NCI-H510A (cell line): ENCODE data around the gene DLX1.
"Not testable (repeated sequence)": the region's sequence is repeated elsewhere in the genome, so short reads cannot be mapped to it uniquely, and the experiment has no call there.

ENCODE experiments used
- DNase-seq: peaks from one replicate; lab custom pipeline; 2025; lab: John Stamatoyannopoulos, UW

The DLX1 gene

GRCh38 chr2:172114579-172114978, 29.3 kb downstream of the DLX1 start:
- no peak for DNase-seq

DNA sequence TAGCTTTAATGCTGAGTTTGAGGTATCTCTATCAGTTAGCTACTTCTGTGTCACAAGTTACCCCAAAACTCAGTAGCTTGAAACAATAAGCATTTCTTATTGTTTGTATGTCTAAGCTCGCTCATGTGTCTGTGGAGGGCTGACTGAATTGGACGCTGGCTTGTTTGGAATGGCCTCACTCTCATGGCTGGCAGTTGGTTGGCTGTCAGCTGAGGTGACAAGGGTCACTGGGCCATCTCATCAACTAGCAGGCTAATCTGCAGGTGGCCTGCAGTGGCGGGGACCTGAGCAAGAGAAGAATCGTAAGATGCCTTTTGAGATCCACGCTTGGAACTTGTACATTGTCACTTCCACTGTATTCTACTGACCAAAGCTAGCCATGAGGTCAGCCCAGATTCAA, 30.8 kb downstream of the DLX1 start:
- DNase-seq: no peak

GRCh38 chr2:172119089-172119488, 33.8 kb downstream of the DLX1 start:
- no peak for DNase-seq

- DNase-seq: no peak
These were observed 34.8 kb downstream of the DLX1 start for GRCh38 chr2:172120118-172120517.

- no peak for DNase-seq
These were observed 43.2 kb downstream of the DLX1 start for GRCh38 chr2:172128484-172128883.

- DNase-seq: no peak
These were observed 44.1 kb downstream of the DLX1 start for GRCh38 chr2:172129404-172129803.

GRCh38 chr2:172131713-172132555, 46.6 kb downstream of the DLX1 start:
- DNase-seq: no peak

DNA sequence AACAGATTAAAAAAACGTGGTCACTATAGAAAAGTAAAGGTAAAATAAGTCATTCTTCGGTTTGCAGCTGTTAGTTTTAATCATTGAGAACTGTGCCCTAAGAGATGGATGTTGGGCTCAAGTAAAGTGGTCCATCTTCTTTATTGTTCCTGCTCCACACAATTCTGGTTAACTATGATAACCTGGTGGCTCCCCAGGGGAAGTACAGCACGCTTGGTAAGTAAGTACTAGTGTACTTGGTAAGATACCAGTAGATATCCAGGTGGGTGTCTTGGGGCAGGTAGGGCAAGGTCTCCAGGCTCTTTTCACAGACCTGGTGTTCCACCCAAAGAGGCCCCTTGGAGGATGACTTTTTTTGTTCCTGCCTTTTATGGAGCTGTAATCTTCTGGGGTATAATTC, 49.0 kb downstream of the DLX1 start:
- DNase-seq: no peak

GRCh38 chr2:172135446-172135845, 50.1 kb downstream of the DLX1 start:
- DNase-seq: no peak

DNA sequence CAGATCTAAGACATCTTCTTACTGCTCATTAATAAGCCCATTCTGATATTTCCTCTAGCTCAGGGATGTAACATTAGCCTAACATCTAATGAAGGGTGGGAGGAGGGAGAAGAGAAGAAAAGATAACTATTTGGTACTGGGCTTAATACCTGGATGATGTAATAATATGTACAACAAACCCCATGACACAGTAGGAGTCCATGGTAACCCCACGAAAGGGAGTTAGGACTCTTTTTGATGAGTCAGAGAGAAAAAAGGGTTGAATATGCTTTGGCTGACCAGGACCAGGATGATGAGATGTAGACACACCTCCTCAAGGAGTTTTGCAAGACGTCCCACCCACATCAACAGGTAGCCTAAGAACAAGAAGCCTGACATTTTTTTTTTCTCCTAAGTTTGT, 51.8 kb downstream of the DLX1 start:
- DNase-seq: no peak

DNA sequence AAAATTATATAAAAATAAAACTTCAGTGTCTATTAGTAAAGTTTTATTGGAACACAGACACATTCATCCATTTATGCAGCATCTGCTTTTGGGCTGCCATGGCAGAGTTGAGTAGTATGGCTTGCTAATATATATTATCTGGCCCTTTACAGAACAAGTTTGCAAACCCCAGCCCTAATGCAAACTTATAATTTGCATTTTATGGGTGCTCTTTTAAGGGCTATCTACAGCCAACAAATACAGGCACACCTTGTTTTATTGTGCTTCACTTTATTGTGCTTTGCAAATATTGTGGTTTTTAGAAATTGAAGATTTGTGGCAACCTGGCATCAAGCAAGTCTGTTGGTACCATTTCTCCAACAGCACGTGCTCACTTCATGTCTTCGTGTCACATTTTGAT, 52.6 kb downstream of the DLX1 start:
- no peak for DNase-seq

GRCh38 chr2:172138727-172139126, 53.4 kb downstream of the DLX1 start:
- DNase-seq: not testable (repeated sequence)
